ENCODE results near the gene MET.

MET gene

DNA sequence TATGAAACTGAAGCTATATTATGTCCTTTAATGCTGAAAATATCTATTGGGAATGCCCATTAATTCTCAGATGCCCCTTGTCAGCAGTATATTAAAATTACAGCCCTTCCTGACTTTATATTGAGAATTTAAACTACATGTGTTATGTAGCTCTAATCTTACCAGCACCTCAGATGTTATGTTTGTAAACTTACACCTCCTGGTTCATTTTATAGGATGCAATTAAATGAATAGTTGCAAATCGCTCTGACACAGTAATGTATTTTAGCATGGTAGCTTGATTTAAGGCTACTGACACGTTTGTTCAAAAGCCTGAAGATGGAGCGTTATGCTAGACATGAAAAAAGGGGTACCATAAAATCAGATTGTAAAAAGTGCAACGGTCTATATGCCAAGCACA is 35.0 kb upstream of the MET start (continued):
- TF ChIP-seq, protein P1, sequence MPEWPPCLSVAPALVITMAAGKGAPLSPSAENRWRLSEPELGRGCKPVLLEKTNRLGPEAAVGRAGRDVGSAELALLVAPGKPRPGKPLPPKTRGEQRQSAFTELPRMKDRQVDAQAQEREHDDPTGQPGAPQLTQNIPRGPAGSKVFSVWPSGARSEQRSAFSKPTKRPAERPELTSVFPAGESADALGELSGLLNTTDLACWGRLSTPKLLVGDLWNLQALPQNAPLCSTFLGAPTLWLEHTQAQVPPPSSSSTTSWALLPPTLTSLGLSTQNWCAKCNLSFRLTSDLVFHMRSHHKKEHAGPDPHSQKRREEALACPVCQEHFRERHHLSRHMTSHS (tag by site-specific recombination; IDR thresholded peaks at IDR 0.05), result no peak
- no peak for TF ChIP-seq ZNF132 (tag by site-specific recombination; IDR thresholded peaks at IDR 0.05; ENCODE audit: borderline replicate concordance)
- no peak for TF ChIP-seq ZNF19 (tag by site-specific recombination; IDR thresholded peaks at IDR 0.05; ENCODE audit: low read depth)
- no peak for TF ChIP-seq ZFP41 (tag by site-specific recombination; IDR thresholded peaks at IDR 0.05; ENCODE audit: borderline replicate concordance)
- TF ChIP-seq ZNF169 (tag by site-specific recombination; IDR thresholded peaks at IDR 0.05), result no peak
- 0 out of 2 replicates have a peak, but pooled peaks have one; percentile 18 for TF ChIP-seq ZNF561 (tag by site-specific recombination; IDR thresholded peaks at IDR 0.05; ENCODE audit: borderline replicate concordance)
- TF ChIP-seq ZNF239 (tag by site-specific recombination; IDR thresholded peaks at IDR 0.05), result no peak
- TF ChIP-seq TRIM28 (IDR thresholded peaks at IDR 0.05; ENCODE audit: borderline replicate concordance, low read length), result no peak
- no peak for TF ChIP-seq ZNF830 (tag by site-specific recombination; IDR thresholded peaks at IDR 0.05; ENCODE audit: low read depth)
- TF ChIP-seq ZNF530 (tag by site-specific recombination; IDR thresholded peaks at IDR 0.05; ENCODE audit: low read depth), result no peak
- TF ChIP-seq ZNF211 (tag by site-specific recombination; IDR thresholded peaks at IDR 0.05; ENCODE audit: low read depth), result no peak
- TF ChIP-seq BCL11B (tag by site-specific recombination; IDR thresholded peaks at IDR 0.05; ENCODE audit: low read depth), result peak; percentile 62; the same call in 1 of the 2 replicates
- no peak for TF ChIP-seq REPIN1 (tag by site-specific recombination; IDR thresholded peaks at IDR 0.05; ENCODE audit: low read depth)
- no peak for TF ChIP-seq ZBTB48 (tag by site-specific recombination; IDR thresholded peaks at IDR 0.05)
- 0 out of 2 replicates have a peak, but pooled peaks have one; percentile 50 for TF ChIP-seq ZNF2 (tag by site-specific recombination; IDR thresholded peaks at IDR 0.05)
- peak; percentile 91 for TF ChIP-seq ZSCAN30 (tag by site-specific recombination; IDR thresholded peaks at IDR 0.05)
- no peak for TF ChIP-seq KLF9 (tag by site-specific recombination; IDR thresholded peaks at IDR 0.05; ENCODE audit: low read depth)
- peak; percentile 52; the same call in 1 of the 2 replicates for TF ChIP-seq ZXDB (tag by site-specific recombination; IDR thresholded peaks at IDR 0.05)
- 0 out of 2 replicates have a peak, but pooled peaks have one; percentile 41 for TF ChIP-seq TSHZ1 (tag by site-specific recombination; IDR thresholded peaks at IDR 0.05; ENCODE audit: borderline replicate concordance)
- TF ChIP-seq, protein P2, sequence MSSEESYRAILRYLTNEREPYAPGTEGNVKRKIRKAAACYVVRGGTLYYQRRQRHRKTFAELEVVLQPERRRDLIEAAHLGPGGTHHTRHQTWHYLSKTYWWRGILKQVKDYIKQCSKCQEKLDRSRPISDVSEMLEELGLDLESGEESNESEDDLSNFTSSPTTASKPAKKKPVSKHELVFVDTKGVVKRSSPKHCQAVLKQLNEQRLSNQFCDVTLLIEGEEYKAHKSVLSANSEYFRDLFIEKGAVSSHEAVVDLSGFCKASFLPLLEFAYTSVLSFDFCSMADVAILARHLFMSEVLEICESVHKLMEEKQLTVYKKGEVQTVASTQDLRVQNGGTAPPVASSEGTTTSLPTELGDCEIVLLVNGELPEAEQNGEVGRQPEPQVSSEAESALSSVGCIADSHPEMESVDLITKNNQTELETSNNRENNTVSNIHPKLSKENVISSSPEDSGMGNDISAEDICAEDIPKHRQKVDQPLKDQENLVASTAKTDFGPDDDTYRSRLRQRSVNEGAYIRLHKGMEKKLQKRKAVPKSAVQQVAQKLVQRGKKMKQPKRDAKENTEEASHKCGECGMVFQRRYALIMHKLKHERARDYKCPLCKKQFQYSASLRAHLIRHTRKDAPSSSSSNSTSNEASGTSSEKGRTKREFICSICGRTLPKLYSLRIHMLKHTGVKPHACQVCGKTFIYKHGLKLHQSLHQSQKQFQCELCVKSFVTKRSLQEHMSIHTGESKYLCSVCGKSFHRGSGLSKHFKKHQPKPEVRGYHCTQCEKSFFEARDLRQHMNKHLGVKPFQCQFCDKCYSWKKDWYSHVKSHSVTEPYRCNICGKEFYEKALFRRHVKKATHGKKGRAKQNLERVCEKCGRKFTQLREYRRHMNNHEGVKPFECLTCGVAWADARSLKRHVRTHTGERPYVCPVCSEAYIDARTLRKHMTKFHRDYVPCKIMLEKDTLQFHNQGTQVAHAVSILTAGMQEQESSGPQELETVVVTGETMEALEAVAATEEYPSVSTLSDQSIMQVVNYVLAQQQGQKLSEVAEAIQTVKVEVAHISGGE (tag by site-specific recombination; conservative IDR thresholded peaks at IDR 0.05; ENCODE audit: low read depth), result 0 out of 2 replicates have a peak, but pooled peaks have one; percentile 16
- peak; percentile 59 for TF ChIP-seq ZBTB17 (tag by site-specific recombination; IDR thresholded peaks at IDR 0.05)
- no peak for TF ChIP-seq ZNF571 (tag by site-specific recombination; IDR thresholded peaks at IDR 0.05)
- TF ChIP-seq, protein P3, sequence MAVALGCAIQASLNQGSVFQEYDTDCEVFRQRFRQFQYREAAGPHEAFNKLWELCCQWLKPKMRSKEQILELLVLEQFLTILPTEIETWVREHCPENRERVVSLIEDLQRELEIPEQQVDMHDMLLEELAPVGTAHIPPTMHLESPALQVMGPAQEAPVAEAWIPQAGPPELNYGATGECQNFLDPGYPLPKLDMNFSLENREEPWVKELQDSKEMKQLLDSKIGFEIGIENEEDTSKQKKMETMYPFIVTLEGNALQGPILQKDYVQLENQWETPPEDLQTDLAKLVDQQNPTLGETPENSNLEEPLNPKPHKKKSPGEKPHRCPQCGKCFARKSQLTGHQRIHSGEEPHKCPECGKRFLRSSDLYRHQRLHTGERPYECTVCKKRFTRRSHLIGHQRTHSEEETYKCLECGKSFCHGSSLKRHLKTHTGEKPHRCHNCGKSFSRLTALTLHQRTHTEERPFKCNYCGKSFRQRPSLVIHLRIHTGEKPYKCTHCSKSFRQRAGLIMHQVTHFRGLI (tag by site-specific recombination; IDR thresholded peaks at IDR 0.05), result no peak
- TF ChIP-seq ZNF37A (tag by site-specific recombination; IDR thresholded peaks at IDR 0.05), result no peak
- no peak for TF ChIP-seq ZNF398 (tag by site-specific recombination; IDR thresholded peaks at IDR 0.05)
- no peak for TF ChIP-seq ZNF777 (tag by site-specific recombination; IDR thresholded peaks at IDR 0.05; ENCODE audit: borderline replicate concordance)
- TF ChIP-seq ZNF433 (tag by site-specific recombination; IDR thresholded peaks at IDR 0.05; ENCODE audit: low read depth), result no peak
- no peak for TF ChIP-seq ZNF707 (tag by site-specific recombination; IDR thresholded peaks at IDR 0.05)
- peak; percentile 94 for TF ChIP-seq FEZF1 (tag by site-specific recombination; IDR thresholded peaks at IDR 0.05)
- no peak for TF ChIP-seq ZNF792 (tag by site-specific recombination; IDR thresholded peaks at IDR 0.05)
- no peak for TF ChIP-seq SP2 (tag by site-specific recombination; IDR thresholded peaks at IDR 0.05)

Measured in HEK293 (cell line).